H1 (cell line): ENCODE measurements around the gene FARS2. TPM values are rescaled to one million over a fixed set of nuclear protein-coding genes. Genes with fewer than 3 reads are reported as not detected.

Source experiments
- CTCF ChIA-PET: fragments of 300-600 bp; sonication (Branson Sonifier 250); formaldehyde crosslinking; loops from one replicate; lab custom pipeline; 2021; ENCODE audit not compliant: partially characterized antibody; lab: Charles Lee
- POLR2A ChIA-PET: fragments of 300-600 bp; sonication (Branson Sonifier 250); formaldehyde crosslinking; loops from one replicate; lab custom pipeline; 2021; ENCODE audit warnings: inconsistent platforms; ENCODE audit not compliant: partially characterized antibody; lab: Charles Lee
- DNase-seq, 2 experiments: peaks; one replicate each; pipeline versions ENCODE4 v3.0.0 to v3.0.0-alpha.2; 2010 to 2022; ENCODE audit warnings: low spot score in 2 of 2, low read depth in 1 of 2, mixed read lengths in 1 of 2
- FAIRE-seq: peaks from 2 replicates; lab custom pipeline; 2011; peaks lifted over from hg19 to GRCh38; lab: Jason Lieb, UNC
- H2AFZ ChIP-seq: 2 replicates; pipeline ENCODE4 v1.8.1; 2012; ENCODE audit warnings: low read length, inconsistent platforms
- H2AK5ac ChIP-seq: 2 replicates; pipeline ENCODE4 v1.6.1; 2013; ENCODE audit warnings: low read depth, low read length
- H2BK120ac ChIP-seq: replicated peaks from 2 replicates; pipeline ENCODE3; 2013; ENCODE audit warnings: low read depth, low read length, inconsistent platforms
- H2BK12ac ChIP-seq: 2 replicates; pipeline ENCODE4 v1.6.1; 2013; ENCODE audit warnings: low read depth, low read length
- H2BK15ac ChIP-seq: 2 replicates; pipeline ENCODE4 v1.6.1; 2013; ENCODE audit warnings: low read length
- H2BK20ac ChIP-seq: 2 replicates; pipeline ENCODE4 v1.6.1; 2013; ENCODE audit warnings: low read length
- H2BK5ac ChIP-seq: 2 replicates; pipeline ENCODE4 v1.6.1; 2013; ENCODE audit warnings: low read depth, low read length
- H3K14ac ChIP-seq: 2 replicates; pipeline ENCODE4 v1.6.1; 2013; ENCODE audit warnings: inconsistent platforms; ENCODE audit not compliant: insufficient read length
- H3K18ac ChIP-seq: 2 replicates; pipeline ENCODE4 v1.6.1; 2013; ENCODE audit warnings: low read length; ENCODE audit errors: extremely low read depth
- H3K23ac ChIP-seq: 2 replicates; pipeline ENCODE4 v1.6.1; 2013; ENCODE audit warnings: inconsistent platforms; ENCODE audit not compliant: insufficient read length
- H3K23me2 ChIP-seq: 2 replicates; pipeline ENCODE4 v1.6.1; 2013; ENCODE audit warnings: low read depth, low read length
- H3K27ac ChIP-seq: 2 replicates; pipeline ENCODE4 v1.6.1; 2011; ENCODE audit warnings: low read depth, low read length, inconsistent platforms
- H3K27me3 ChIP-seq, 4 experiments: replicated peaks in 1 of 4; 1 replicate in 1 of 4; 2 replicates in 3 of 4; pipeline versions ENCODE4 v1.6.1 to v1.8.1; 2011 to 2013; ENCODE audit warnings: low read length in 3 of 4, mild to moderate bottlenecking in 3 of 4, inconsistent platforms in 2 of 4, mixed read lengths in 2 of 4, moderate library complexity in 1 of 4; ENCODE audit not compliant: control insufficient read depth in 3 of 4, insufficient read depth in 3 of 4; ENCODE audit errors: extremely low read depth in 1 of 4
- H3K36me3 ChIP-seq, 4 experiments: 2 replicates each; pipeline versions ENCODE4 v1.6.1 to v1.8.1; 2011 to 2013; ENCODE audit warnings: mild to moderate bottlenecking in 4 of 4, low read length in 3 of 4, moderate library complexity in 2 of 4, control low read depth in 1 of 4, inconsistent platforms in 1 of 4; ENCODE audit not compliant: insufficient read depth in 4 of 4, control insufficient read depth in 2 of 4
- H3K4ac ChIP-seq: replicated peaks from 2 replicates; pipeline ENCODE3; 2013; ENCODE audit warnings: low read length, low read depth, mixed read lengths, inconsistent platforms; ENCODE audit not compliant: insufficient read length
- H3K4me1 ChIP-seq, 4 experiments: replicated peaks in 1 of 4; 1 replicate in 1 of 4; 2 replicates in 3 of 4; pipeline versions ENCODE4 v1.6.1 to v1.8.1; 2011 to 2013; ENCODE audit warnings: low read length in 3 of 4, inconsistent platforms in 2 of 4, mixed read lengths in 1 of 4; ENCODE audit not compliant: insufficient read depth in 4 of 4, control insufficient read depth in 3 of 4
- H3K4me2 ChIP-seq, 2 experiments: 2 replicates each; pipeline versions ENCODE4 v1.6.1 to v1.8.1; 2011 to 2013; ENCODE audit warnings: low read depth in 2 of 2, low read length in 2 of 2, control low read depth in 1 of 2, inconsistent platforms in 1 of 2, mild to moderate bottlenecking in 1 of 2; ENCODE audit not compliant: insufficient read depth in 1 of 2
- H3K4me3 ChIP-seq, 4 experiments: fragments of 200-600, 300-600 bp in 1 of 4; sonication (generic), shearing (Covaris generic), sonication (Bioruptor Twin) in 1 of 4; 2 replicates each; pipeline versions ENCODE4 v1.5.1 to v1.8.1; 2011 to 2016; ENCODE audit warnings: low read length in 4 of 4, low read depth in 3 of 4, control low read depth in 2 of 4, inconsistent platforms in 2 of 4, mild to moderate bottlenecking in 2 of 4, mixed read lengths in 1 of 4, moderate library complexity in 1 of 4; ENCODE audit not compliant: insufficient read depth in 2 of 4; ENCODE audit errors: extremely low read depth in 1 of 4
- H3K56ac ChIP-seq: replicated peaks from 2 replicates; pipeline ENCODE3; 2013; ENCODE audit warnings: low read depth, mild to moderate bottlenecking, mixed read lengths, low read length, inconsistent platforms; ENCODE audit not compliant: insufficient read length
- H3K79me1 ChIP-seq: 2 replicates; pipeline ENCODE4 v1.6.1; 2013; ENCODE audit warnings: low read depth, low read length, control low read depth
- H3K79me2 ChIP-seq, 2 experiments: 2 replicates each; pipeline versions ENCODE4 v1.6.1 to v1.8.1; 2012 to 2013; ENCODE audit warnings: low read length in 2 of 2, mild to moderate bottlenecking in 2 of 2, inconsistent platforms in 1 of 2; ENCODE audit not compliant: insufficient read depth in 2 of 2, control insufficient read depth in 1 of 2
- H3K9ac ChIP-seq, 4 experiments: replicated peaks in 1 of 4; 1 replicate in 1 of 4; 2 replicates in 3 of 4; pipeline versions ENCODE4 v1.6.1 to v1.8.1; 2011 to 2013; ENCODE audit warnings: low read depth in 3 of 4, low read length in 3 of 4, control low read depth in 2 of 4, mild to moderate bottlenecking in 2 of 4, moderate library complexity in 2 of 4, inconsistent platforms in 1 of 4; ENCODE audit errors: extremely low read depth in 1 of 4
- H3K9me3 ChIP-seq, 2 experiments: 2 replicates each; pipeline versions ENCODE4 v1.6.1 to v1.8.1; 2012 to 2013; ENCODE audit warnings: mild to moderate bottlenecking in 2 of 2, moderate library complexity in 2 of 2, control low read depth in 1 of 2, inconsistent platforms in 1 of 2, low read depth in 1 of 2, low read length in 1 of 2, mixed read lengths in 1 of 2; ENCODE audit not compliant: insufficient read depth in 2 of 2
- H4K20me1 ChIP-seq, 2 experiments: replicated peaks in 1 of 2; 2 replicates each; pipeline versions ENCODE3 to v1.8.1; 2011 to 2013; ENCODE audit warnings: inconsistent platforms in 2 of 2, low read length in 2 of 2, mild to moderate bottlenecking in 1 of 2; ENCODE audit not compliant: insufficient read depth in 2 of 2, control insufficient read depth in 1 of 2
- H4K5ac ChIP-seq: 2 replicates; pipeline ENCODE4 v1.6.1; 2013; ENCODE audit warnings: low read length, low read depth, mixed read lengths, inconsistent platforms; ENCODE audit not compliant: insufficient read length
- H4K8ac ChIP-seq: 2 replicates; pipeline ENCODE4 v1.8.0; 2013; ENCODE audit warnings: mild to moderate bottlenecking, moderate library complexity, low read length, inconsistent platforms; ENCODE audit not compliant: insufficient read depth; ENCODE audit errors: extremely low read depth
- H4K91ac ChIP-seq: replicated peaks from 2 replicates; pipeline ENCODE3; 2013; ENCODE audit warnings: low read length, mixed read lengths, inconsistent platforms; ENCODE audit not compliant: insufficient read length
- HDAC6 ChIP-seq: IDR thresholded peaks from one replicate; pipeline ENCODE4 v1.7.1; 2012; ENCODE audit warnings: low read depth, mild to moderate bottlenecking, inconsistent platforms, low read length, moderate library complexity
- TBP ChIP-seq: IDR thresholded peaks from 2 replicates; pipeline ENCODE4 v1.6.1; 2011; ENCODE audit warnings: low read depth, low read length, improper control_type of control experiment
- WGBS, 2 experiments: shearing (Covaris generic) in 1 of 2; methylation state at CpG; one replicate each; pipeline versions ENCODE4 v1.1.6 to v1.1.7; 2013 to 2015; ENCODE audit warnings: low lambda C conversion rate in 2 of 2, mixed read lengths in 2 of 2, inconsistent platforms in 1 of 2, low coverage in 1 of 2, missing lambda C conversion rate in 1 of 2; ENCODE audit not compliant: insufficient replicate concordance in 2 of 2, insufficient coverage in 1 of 2, insufficient read length in 1 of 2; ENCODE audit errors: extremely low coverage in 1 of 2, missing lambda C conversion rate in 1 of 2; 5-methylcytosine and 5-hydroxymethylcytosine counted together
- polyA plus RNA-seq, 7 experiments: library from polyadenylated mRNA; depleted of rRNA in 3 of 7; stranded (reverse) in 5 of 7; unstranded in 2 of 7; fragments of >200 nt in 5 of 7; fragments of 200-250 nt in 2 of 7; gene quantifications; 1 replicate in 5 of 7; 2 replicates in 1 of 7; 4 replicates in 1 of 7; pipeline versions ENCODE4 v1.2.1 to v1.2.3, GENCODE V29; 2011 to 2013; ENCODE audit warnings: missing spikeins in 2 of 7, mixed read lengths in 2 of 7
- total RNA-seq: library from RNA; stranded (reverse); fragmentation: NEBNext Ultra II Directional; extraction: Animal tissue kit (Norgen Biotek cat#: 25700); gene quantifications from 2 replicates; pipeline ENCODE4 v1.2.1, GENCODE V29; 2021

The FARS2 gene
- total and polyA plus RNA-seq, 2 of the 8 experiments (the other 6 are each of a cell fraction or from before 2014, with no cell fraction given): 11.7 to 14.4 TPM

- no peak for FAIRE-seq
- no peak overlapping the region for H4K5ac ChIP-seq
- no peak overlapping the region for H3K23ac ChIP-seq
- H4K91ac ChIP-seq: no peak overlapping the region
- TF ChIP-seq HDAC6 (no peak), TBP (no peak)
- TF ChIP-seq, all 59 proteins: peak for 0
- no peaks in the 10 kb centered on the region for H3K9me3 ChIP-seq
- H2BK120ac ChIP-seq: no peak overlapping the region
- 87% methylated on average over 6 of the region's 6 CpGs; no CpG with 5 or more reads in 1 of the 2 experiments for whole genome bisulfite sequencing, 2 experiments
- ChIA-PET POLR2A (no interaction called here), CTCF (no interaction called here)
- H2BK12ac ChIP-seq: no peak overlapping the region
- H3K9ac ChIP-seq: no peak overlapping the region
- H2BK20ac ChIP-seq: no peak overlapping the region
- H3K18ac ChIP-seq: no peak overlapping the region
- no peaks in the 10 kb centered on the region for H3K27me3 ChIP-seq
- no peak overlapping the region for H3K14ac ChIP-seq
- H2AFZ ChIP-seq: no peak overlapping the region
- H2AK5ac ChIP-seq: no peak overlapping the region; the same call in 1 of the 2 replicates
- H3K36me3 ChIP-seq: no peaks in the 10 kb centered on the region
- no peak for DNase-seq
- no peaks in the 10 kb centered on the region for H4K20me1 ChIP-seq
- no peak overlapping the region for H3K4me2 ChIP-seq
- H4K8ac ChIP-seq: no peak overlapping the region
- peaks cover 0 to 3% (median 0%) of the 10 kb centered on the region in 4 experiments; a peak in 2 of 7 replicates for H3K4me1 ChIP-seq
- no peak overlapping the region for H3K4me3 ChIP-seq
- no peaks in the 10 kb centered on the region for H3K79me2 ChIP-seq
- H3K27ac ChIP-seq: no peak overlapping the region
- H2BK5ac ChIP-seq: no peak overlapping the region
- H3K79me1 ChIP-seq: peaks cover 2% of the 10 kb centered on the region; the same call in 1 of the 2 replicates
- H3K56ac ChIP-seq: no peak overlapping the region
- no peak overlapping the region for H3K4ac ChIP-seq
- H3K23me2 ChIP-seq: no peaks in the 10 kb centered on the region
- no peak overlapping the region for H2BK15ac ChIP-seq
These were observed 186.6 kb downstream of the FARS2 start for GRCh38 chr6:5447921-5448320.
